Activated T-cell treated with anti-CD3 and anti-CD28 coated beads, Interleukin-2, amount 50 U/mL, for 72 hours (primary cell): ENCODE data around the gene MYL7. TPM values are rescaled to one million over a fixed set of nuclear protein-coding genes. Genes with fewer than 3 reads are reported as not detected.

ENCODE experiments used
- ATAC-seq, 2 donors: fragments of 150-1000 bp; cut with Tn5 transposase; replicated peaks in 1 of 2; 2 replicates each; pipeline ENCODE4 v1.10.0; 2021; ENCODE audit warnings: moderate library complexity in 2 of 2, mild to moderate bottlenecking in 1 of 2
- DNase-seq, 2 donors: peaks; one replicate each; pipeline ENCODE4 v3.0.0; 2021 to 2022; ENCODE audit warnings: mixed read lengths in 1 of 2
- H3K27ac Mint-ChIP-seq: one replicate; pipeline ENCODE4 v1.8.0; 2022; ENCODE audit warnings: mild to moderate bottlenecking, moderate library complexity, mixed read lengths
- H3K27me3 Mint-ChIP-seq: one replicate; pipeline ENCODE4 v1.8.0; 2022; ENCODE audit warnings: low read depth, mixed read lengths
- H3K36me3 Mint-ChIP-seq, 2 donors: one replicate each; pipeline ENCODE4 v1.8.0; 2022; ENCODE audit warnings: mixed read lengths in 2 of 2, mild to moderate bottlenecking in 1 of 2; ENCODE audit not compliant: insufficient read depth in 2 of 2
- H3K4me1 Mint-ChIP-seq: one replicate; pipeline ENCODE4 v1.8.0; 2022; ENCODE audit warnings: low read depth, mixed read lengths
- H3K4me3 Mint-ChIP-seq, 2 donors: one replicate each; pipeline ENCODE4 v1.8.0; 2022; ENCODE audit warnings: mild to moderate bottlenecking in 2 of 2, mixed read lengths in 2 of 2, moderate library complexity in 2 of 2
- H3K9me3 Mint-ChIP-seq, 2 donors: one replicate each; pipeline ENCODE4 v1.8.0; 2022; ENCODE audit warnings: mixed read lengths in 2 of 2
- total RNA-seq, 2 donors: library from RNA; stranded (reverse); gene quantifications; one replicate each; pipeline ENCODE4 v1.2.3, GENCODE V29; 2022

The MYL7 gene
- total RNA-seq, 2 donors from 2014 or later: not detected

DNA sequence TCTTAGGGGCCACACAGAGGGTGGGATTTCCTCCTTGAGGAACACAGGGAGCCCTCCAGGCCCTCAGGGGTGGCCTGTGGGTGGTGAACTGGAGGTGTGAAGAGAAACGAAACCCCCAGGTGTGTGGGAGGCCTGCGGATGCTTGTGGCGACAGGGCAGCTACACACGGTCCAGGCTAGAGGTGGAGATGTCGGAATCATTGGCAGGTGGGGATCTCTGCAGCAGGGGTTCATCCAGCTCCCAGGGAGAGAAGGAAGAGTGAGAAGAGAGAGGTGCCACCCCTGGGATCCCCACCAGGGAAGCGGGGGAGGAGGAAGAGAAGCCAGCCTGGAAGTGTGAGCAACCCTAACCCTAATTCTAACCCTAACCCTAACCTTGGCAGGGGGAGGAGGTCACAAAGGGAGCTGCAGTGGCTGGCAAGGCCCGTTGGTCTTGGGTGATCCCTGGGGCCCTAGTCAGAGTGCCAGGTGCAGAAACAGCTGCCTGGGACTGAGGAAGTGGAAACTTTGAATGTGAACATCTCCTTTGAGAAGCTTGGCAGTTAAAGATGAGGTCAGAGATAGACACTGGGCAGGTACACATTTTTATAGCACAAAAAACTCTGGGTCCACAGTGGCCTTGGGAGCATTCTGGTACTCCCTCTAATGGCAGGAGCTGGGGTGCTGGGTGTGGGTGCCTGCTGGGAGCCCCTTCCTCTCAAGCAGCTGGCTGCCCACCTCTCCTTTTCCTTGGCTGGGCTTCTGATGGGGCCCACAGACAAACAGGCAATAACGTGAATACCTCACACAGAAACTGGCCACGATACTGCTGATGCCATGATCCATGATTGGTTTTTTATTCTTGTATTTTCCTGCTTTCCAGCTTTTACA lies 43.8 kb downstream of the MYL7 start:
- Mint-ChIP-seq H3K4me1 (peaks cover 22% of the 10 kb centered on the region), H3K36me3 (no peaks in the 10 kb centered on the region), H3K9me3 (no peaks in the 10 kb centered on the region), H3K4me3 (peak overlapping the region in 1 of 2 donors; percentile 24), H3K27ac (no peak overlapping the region), H3K27me3 (no peaks in the 10 kb centered on the region)
- ATAC-seq (peak; percentile 80 to 83), DNase-seq (no peak)

DNA sequence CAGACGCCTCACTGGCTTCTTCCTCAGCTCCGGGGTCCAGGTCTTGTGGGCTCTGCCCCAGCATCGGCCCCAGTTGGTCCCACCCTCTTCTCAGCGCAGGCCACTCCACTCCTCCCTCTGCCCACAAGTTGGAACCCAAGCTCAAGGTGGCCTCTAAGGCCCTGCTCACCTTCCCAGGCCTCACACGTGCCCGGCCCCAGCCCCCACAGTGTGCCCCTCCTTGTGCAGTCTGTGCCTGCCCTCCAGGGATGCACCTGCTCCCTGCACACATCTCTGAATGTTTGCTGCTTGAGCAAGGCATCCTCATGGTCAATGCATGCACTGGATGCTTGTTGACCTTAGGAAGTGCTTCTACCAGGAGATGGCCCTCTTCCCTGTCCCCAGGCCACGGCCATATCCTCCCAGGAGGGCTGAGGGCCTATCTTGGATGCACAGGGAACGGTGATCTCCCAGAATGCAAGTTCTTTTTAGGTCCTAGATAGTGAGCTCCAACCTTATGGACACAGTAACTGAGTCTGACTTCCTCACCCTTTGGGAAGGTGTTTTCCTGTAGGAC lies 44.7 kb downstream of the MYL7 start:
- ATAC-seq: no peak

DNA sequence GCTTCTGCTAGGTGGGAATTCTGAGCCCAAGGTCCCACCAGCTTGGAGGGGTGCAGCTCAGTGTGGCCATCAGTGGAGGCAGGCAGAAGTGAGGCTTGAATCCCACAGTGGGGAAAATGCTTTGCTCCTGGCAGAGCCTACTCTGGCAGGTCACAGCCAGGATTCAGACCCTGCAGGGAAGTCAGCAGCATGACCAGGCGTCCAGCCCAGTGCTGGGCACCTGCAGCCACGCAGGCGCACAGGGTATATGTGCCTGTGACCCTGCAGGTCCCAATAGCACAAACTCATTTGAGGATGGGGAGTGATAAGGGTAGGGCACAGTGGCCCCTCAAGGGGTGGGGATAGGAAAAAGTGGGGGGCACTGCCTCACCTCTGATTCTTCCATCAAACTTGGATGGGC lies 45.4 kb downstream of the MYL7 start:
- Mint-ChIP-seq H3K27me3 (no peaks in the 10 kb centered on the region), H3K4me3 (no peak overlapping the region), H3K36me3 (no peaks in the 10 kb centered on the region), H3K4me1 (peaks cover 22% of the 10 kb centered on the region), H3K9me3 (no peaks in the 10 kb centered on the region), H3K27ac (no peak overlapping the region)
- DNase-seq: no peak
- ATAC-seq: no peak

More for the DNA sequence above, 44.7 kb downstream of the MYL7 start:
- H3K36me3 Mint-ChIP-seq: no peaks in the 10 kb centered on the region
- no peak for DNase-seq
- H3K27ac Mint-ChIP-seq: no peak overlapping the region
- H3K4me3 Mint-ChIP-seq: peak overlapping the region in 1 of 2 donors; percentile 39
- peaks cover 22% of the 10 kb centered on the region for H3K4me1 Mint-ChIP-seq
- H3K27me3 Mint-ChIP-seq: no peaks in the 10 kb centered on the region
- H3K9me3 Mint-ChIP-seq: no peaks in the 10 kb centered on the region

DNA sequence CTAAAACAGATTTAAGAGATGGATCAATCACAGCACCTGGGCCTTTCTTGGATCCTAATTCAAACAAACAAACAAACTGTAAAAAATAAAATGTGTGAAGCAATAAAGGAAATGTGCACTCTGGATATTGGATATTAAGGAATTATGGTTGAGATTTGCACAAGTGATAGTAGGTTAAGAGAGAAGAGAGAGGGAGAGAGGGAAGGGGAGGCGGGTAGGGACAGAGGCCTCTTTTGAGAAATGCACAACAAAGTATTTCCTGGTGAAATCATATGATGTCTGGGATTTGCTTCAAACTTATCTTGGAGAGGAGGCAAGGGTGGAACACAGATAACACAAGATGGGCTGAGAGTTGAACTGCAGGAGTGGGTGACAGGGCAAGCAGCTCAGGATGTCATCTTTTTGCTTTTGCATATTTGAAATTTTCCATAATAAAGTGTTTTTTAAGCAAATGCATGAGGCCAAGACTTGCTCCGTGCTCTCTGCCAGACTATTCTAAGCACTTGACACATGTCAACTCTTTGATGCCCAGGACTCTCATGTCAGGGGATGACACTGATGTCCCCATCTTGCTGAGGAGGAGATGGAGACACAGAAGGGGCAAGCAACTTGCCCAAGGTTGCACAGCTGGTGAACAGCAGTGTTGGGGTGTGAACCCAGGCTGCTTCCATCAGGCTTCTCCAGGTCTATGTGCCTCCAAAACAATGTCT lies 46.1 kb downstream of the MYL7 start:
- ATAC-seq: no peak
- no peak overlapping the region for H3K4me3 Mint-ChIP-seq
- DNase-seq: no peak
- H3K4me1 Mint-ChIP-seq: peaks cover 22% of the 10 kb centered on the region
- no peak overlapping the region for H3K27ac Mint-ChIP-seq
- no peaks in the 10 kb centered on the region for H3K27me3 Mint-ChIP-seq
- no peaks in the 10 kb centered on the region for H3K9me3 Mint-ChIP-seq
- no peaks in the 10 kb centered on the region for H3K36me3 Mint-ChIP-seq

DNA sequence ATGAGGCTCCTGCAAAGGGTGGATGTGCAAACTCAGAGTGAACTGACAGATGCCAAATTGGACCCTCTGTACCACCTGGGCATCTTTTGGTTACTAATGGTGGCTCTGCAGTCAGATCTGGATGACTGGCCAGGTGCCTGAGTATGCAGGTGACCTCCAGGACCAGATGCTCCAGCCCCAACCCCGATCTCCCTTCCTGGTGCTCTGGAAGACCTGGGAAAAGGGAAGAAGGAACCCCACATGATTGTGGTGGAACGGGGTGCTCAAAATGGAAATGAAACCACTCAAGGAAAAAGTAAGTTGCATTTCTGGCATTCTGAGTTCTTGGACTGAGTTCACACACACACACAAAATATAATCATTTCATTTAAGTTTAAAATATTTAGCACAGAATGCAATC lies 46.8 kb downstream of the MYL7 start:
- no peak for ATAC-seq
- H3K9me3 Mint-ChIP-seq: no peaks in the 10 kb centered on the region
- no peaks in the 10 kb centered on the region for H3K27me3 Mint-ChIP-seq
- no peak overlapping the region for H3K4me3 Mint-ChIP-seq
- H3K36me3 Mint-ChIP-seq: no peaks in the 10 kb centered on the region
- H3K4me1 Mint-ChIP-seq: peaks cover 22% of the 10 kb centered on the region
- DNase-seq: no peak
- no peak overlapping the region for H3K27ac Mint-ChIP-seq

DNA sequence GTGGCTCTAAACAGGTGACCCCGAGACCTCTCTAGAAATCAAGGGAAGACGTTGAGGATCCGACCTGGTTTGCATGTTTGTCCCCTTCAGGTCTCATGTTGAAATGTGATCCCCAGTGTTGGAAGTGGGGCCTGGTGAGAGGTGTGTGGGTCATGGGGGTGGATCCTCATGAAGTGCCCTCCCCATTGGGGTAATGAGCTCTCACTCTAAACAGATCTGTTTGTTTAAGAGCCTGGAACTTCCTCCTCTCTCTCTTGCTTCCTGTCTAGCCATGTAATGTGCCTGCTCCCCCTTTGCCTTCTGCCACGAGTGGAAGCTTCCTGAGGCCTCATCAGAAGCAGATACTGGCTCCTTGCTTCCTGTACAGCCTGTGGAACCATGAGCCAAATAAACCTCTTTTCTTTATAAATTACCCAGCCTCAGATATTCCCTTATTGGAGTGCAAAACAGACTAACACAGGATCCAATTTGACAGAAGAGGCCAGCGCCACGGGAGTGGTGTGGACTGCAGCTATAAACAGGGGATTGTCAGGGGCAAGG lies 48.0 kb downstream of the MYL7 start:
- Mint-ChIP-seq H3K27me3 (no peaks in the 10 kb centered on the region), H3K27ac (no peak overlapping the region), H3K4me3 (no peak overlapping the region), H3K36me3 (no peaks in the 10 kb centered on the region), H3K9me3 (no peaks in the 10 kb centered on the region), H3K4me1 (peaks cover 18% of the 10 kb centered on the region)
- ATAC-seq (no peak), DNase-seq (no peak)

Other genes starting within 250 kb of the MYL7 start
- 10 to 100 TPM; 34.4 to 36.8 TPM for gene URGCP, start 234.7 kb downstream of the MYL7 start, total RNA-seq
- gene UBE2D4, start 214.9 kb downstream of the MYL7 start, total RNA-seq: 1 to 10 TPM; 6.7 to 9.0 TPM
- not detected for gene SPDYE1, start 143.4 kb downstream of the MYL7 start, total RNA-seq
- 10 to 100 TPM; 57.8 to 58.8 TPM for gene DBNL, start 96.6 kb downstream of the MYL7 start, total RNA-seq
- gene PGAM2, start 75.8 kb downstream of the MYL7 start, total RNA-seq: 1 to 10 TPM; 1.2 to 1.7 TPM
- 10 to 100 TPM; 40.2 to 46.0 TPM for gene POLM, start 58.8 kb downstream of the MYL7 start, total RNA-seq
- 10 to 100 TPM; 18.1 to 18.4 TPM for gene AEBP1, start 37.0 kb downstream of the MYL7 start, total RNA-seq
- 100 to 1,000 TPM; 101 to 138 TPM for gene POLD2, start 17.8 kb downstream of the MYL7 start, total RNA-seq
- 1 to 10 TPM in 1 of 2 donors, under 1 TPM in 1; 0.67 to 1.3 TPM for gene GCK, start 48.1 kb upstream of the MYL7 start, total RNA-seq
- gene YKT6, start 59.6 kb upstream of the MYL7 start, total RNA-seq: 10 to 100 TPM; 66.0 to 72.3 TPM
- gene CAMK2B, start 184.3 kb upstream of the MYL7 start, total RNA-seq: 1 to 10 TPM in 1 of 2 donors, under 1 TPM in 1; 0.86 to 1.4 TPM